KMS-11 (cell line): Measurements from ENCODE around the gene ZDHHC12.

Experiments
- H2AFZ ChIP-seq: fragments of 200-600 bp; sonication (generic); 2 replicates; pipeline ENCODE4 v1.6.1; 2016; ENCODE audit warnings: antibody characterized with exemption, mixed run types, low read depth
- H3K27ac ChIP-seq: fragments of 200-600 bp; sonication (generic); 2 replicates; pipeline ENCODE4 v1.6.1; 2016; ENCODE audit warnings: mild to moderate bottlenecking, mixed run types
- H3K27me3 ChIP-seq: fragments of 200-600 bp; sonication (generic); 2 replicates; pipeline ENCODE4 v1.6.1; 2017; ENCODE audit warnings: mild to moderate bottlenecking, low read depth, mixed run types, moderate library complexity; ENCODE audit not compliant: insufficient read depth
- H3K36me3 ChIP-seq: fragments of 200-600 bp; sonication (generic); 2 replicates; pipeline ENCODE4 v1.6.1; 2017; ENCODE audit warnings: mild to moderate bottlenecking, mixed run types; ENCODE audit not compliant: insufficient read depth
- H3K4me1 ChIP-seq: fragments of 200-600 bp; sonication (generic); 2 replicates; pipeline ENCODE4 v1.6.1; 2016; ENCODE audit warnings: mild to moderate bottlenecking, low read depth, mixed run types; ENCODE audit not compliant: poor library complexity, severe bottlenecking
- H3K4me2 ChIP-seq: fragments of 200-600 bp; sonication (generic); 2 replicates; pipeline ENCODE4 v1.7.0; 2016; ENCODE audit warnings: mild to moderate bottlenecking, mixed run types
- H3K4me3 ChIP-seq: fragments of 200-600 bp; sonication (generic); IDR thresholded peaks from 2 replicates; pipeline ENCODE4 v1.6.1; 2017; ENCODE audit warnings: low read depth, low read length, mixed read lengths; ENCODE audit not compliant: insufficient read depth
- H3K79me2 ChIP-seq: fragments of 200-600 bp; sonication (generic); 2 replicates; pipeline ENCODE4 v1.6.1; 2016; ENCODE audit warnings: low read depth, mixed run types; ENCODE audit not compliant: insufficient read depth
- H3K9ac ChIP-seq: fragments of 200-600 bp; sonication (generic); 2 replicates; pipeline ENCODE4 v1.6.1; 2016; ENCODE audit warnings: mild to moderate bottlenecking, mixed run types
- H4K20me1 ChIP-seq: fragments of 200-600 bp; sonication (generic); 2 replicates; pipeline ENCODE4 v1.6.1; 2016; ENCODE audit warnings: mild to moderate bottlenecking, mixed run types; ENCODE audit not compliant: insufficient read depth
- TF ChIP-seq, protein P1 (sequence below): fragments of 200-600 bp; sonication (generic); conservative IDR thresholded peaks from 2 replicates; pipeline ENCODE4 v1.6.1; 2017; ENCODE audit warnings: low read depth, mild to moderate bottlenecking, antibody characterized with exemption, low read length, moderate library complexity, mixed read lengths

The ZDHHC12 gene

GRCh38 chr9:128706045-128706444, 17.9 kb downstream of the ZDHHC12 start:
- H3K4me2 ChIP-seq, result no peak overlapping the region
- no peak overlapping the region for H3K9ac ChIP-seq
- H3K4me1 ChIP-seq, result no peaks in the 10 kb centered on the region
- H3K36me3 ChIP-seq, result no peaks in the 10 kb centered on the region
- H2AFZ ChIP-seq, result no peak overlapping the region
- H3K4me3 ChIP-seq, result no peak overlapping the region
- H3K79me2 ChIP-seq, result no peaks in the 10 kb centered on the region
- TF ChIP-seq, protein P1, sequence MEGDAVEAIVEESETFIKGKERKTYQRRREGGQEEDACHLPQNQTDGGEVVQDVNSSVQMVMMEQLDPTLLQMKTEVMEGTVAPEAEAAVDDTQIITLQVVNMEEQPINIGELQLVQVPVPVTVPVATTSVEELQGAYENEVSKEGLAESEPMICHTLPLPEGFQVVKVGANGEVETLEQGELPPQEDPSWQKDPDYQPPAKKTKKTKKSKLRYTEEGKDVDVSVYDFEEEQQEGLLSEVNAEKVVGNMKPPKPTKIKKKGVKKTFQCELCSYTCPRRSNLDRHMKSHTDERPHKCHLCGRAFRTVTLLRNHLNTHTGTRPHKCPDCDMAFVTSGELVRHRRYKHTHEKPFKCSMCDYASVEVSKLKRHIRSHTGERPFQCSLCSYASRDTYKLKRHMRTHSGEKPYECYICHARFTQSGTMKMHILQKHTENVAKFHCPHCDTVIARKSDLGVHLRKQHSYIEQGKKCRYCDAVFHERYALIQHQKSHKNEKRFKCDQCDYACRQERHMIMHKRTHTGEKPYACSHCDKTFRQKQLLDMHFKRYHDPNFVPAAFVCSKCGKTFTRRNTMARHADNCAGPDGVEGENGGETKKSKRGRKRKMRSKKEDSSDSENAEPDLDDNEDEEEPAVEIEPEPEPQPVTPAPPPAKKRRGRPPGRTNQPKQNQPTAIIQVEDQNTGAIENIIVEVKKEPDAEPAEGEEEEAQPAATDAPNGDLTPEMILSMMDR, result no peak
- H3K27me3 ChIP-seq, result no peaks in the 10 kb centered on the region
- no peaks in the 10 kb centered on the region for H4K20me1 ChIP-seq
- no peak overlapping the region for H3K27ac ChIP-seq

- Histone ChIP-seq H3K9ac (no peak overlapping the region), H3K27me3 (no peaks in the 10 kb centered on the region), H2AFZ (no peak overlapping the region), H3K4me1 (no peaks in the 10 kb centered on the region), H3K79me2 (no peaks in the 10 kb centered on the region), H3K36me3 (no peaks in the 10 kb centered on the region), H4K20me1 (no peaks in the 10 kb centered on the region), H3K27ac (no peak overlapping the region), H3K4me2 (no peak overlapping the region), H3K4me3 (no peak overlapping the region)
- TF ChIP-seq, protein P1, result no peak
These were observed 18.6 kb downstream of the ZDHHC12 start for GRCh38 chr9:128705051-128705965.

DNA sequence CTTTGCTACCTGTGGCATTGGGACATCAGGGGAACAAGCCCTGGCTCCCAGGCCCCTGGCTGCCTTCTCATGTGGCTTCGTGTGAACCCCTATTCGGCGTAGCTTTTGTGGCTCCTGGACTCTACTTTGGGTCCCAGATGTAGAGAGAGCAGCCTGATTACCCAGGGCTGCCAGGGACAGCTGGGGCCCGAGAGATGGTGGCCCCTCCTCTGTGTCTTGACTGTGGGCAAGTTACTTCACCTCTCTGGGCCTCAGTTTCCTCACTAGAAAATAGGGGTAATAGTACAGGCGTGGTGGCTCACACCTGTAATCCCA, 19.6 kb downstream of the ZDHHC12 start:
- TF ChIP-seq, protein P1, result no peak
- Histone ChIP-seq H3K4me3 (no peak overlapping the region), H3K4me2 (no peak overlapping the region), H3K79me2 (no peaks in the 10 kb centered on the region), H3K9ac (no peak overlapping the region), H3K36me3 (no peaks in the 10 kb centered on the region), H2AFZ (no peak overlapping the region), H3K27me3 (no peaks in the 10 kb centered on the region), H4K20me1 (no peaks in the 10 kb centered on the region), H3K27ac (no peak overlapping the region), H3K4me1 (no peaks in the 10 kb centered on the region)

DNA sequence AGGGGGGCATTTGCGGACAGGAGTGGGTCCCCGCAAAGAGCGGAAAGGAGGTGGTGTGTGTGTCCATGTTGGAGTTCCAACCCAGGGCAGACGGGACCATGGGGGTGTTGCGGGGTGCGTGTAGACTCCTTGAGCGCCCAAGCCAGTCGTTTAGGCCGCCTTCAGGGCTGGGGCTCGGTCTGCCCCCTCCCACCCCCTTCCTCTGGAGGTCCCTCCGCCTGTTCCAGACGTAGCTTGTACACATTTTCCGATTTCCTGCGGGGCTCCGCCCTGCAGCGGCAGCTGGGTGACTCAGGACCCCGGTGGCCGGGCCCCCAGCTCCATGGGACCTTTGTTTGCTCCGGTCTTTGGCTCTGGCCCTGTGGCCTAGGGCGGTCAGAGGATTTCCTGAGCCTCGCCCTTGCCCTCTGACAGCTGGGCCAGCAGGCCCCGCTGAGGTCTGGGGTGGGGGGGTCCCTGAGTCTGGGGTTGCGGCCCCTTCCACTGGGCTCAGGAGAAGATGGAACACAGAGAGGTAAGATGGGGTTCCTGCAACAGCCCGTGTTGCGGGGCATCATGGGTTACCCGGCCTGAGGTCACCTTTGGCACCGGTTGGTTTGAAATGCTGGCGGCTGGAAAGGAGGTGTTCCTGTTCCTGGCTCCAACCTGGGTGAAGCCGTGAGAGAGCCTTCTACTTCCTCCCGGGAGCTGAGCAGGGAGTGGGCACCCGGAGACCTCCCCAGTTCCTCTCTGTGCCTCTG, 20.1 kb downstream of the ZDHHC12 start:
- Histone ChIP-seq H3K79me2 (no peaks in the 10 kb centered on the region), H3K9ac (no peak overlapping the region), H3K4me1 (no peaks in the 10 kb centered on the region), H3K27me3 (no peaks in the 10 kb centered on the region), H2AFZ (no peak overlapping the region), H3K27ac (no peak overlapping the region), H3K4me2 (no peak overlapping the region), H3K4me3 (no peak overlapping the region), H3K36me3 (no peaks in the 10 kb centered on the region), H4K20me1 (no peaks in the 10 kb centered on the region)
- TF ChIP-seq, protein P1, result no peak
